ENCODE results near the gene ZNF740. TPM values are rescaled to one million over a fixed set of nuclear protein-coding genes. Genes with fewer than 3 reads are reported as not detected.
A peak's percentile ranks its signal among the peaks of the same experiment; 100 is the strongest.

The ZNF740 gene
- polyA plus RNA-seq, 1 of the 3 experiments (the other 2 are of a cell fraction) = 14.6 TPM

- H3K9me3 ChIP-seq = no peaks in the 10 kb centered on the region
- 70% methylated on average over 9 of the region's 11 CpGs for WGBS (ENCODE audit: low lambda C conversion rate)
- no peak for TF ChIP-seq MEF2A (IDR thresholded peaks at IDR 0.05; ENCODE audit: borderline replicate concordance, low read depth)
- TF ChIP-seq CTCF (IDR thresholded peaks at IDR 0.05) = peak; percentile 46
- no peak for TF ChIP-seq ELF1 (IDR thresholded peaks at IDR 0.05)
- H2AFZ ChIP-seq (ENCODE audit: low read depth) = no peak overlapping the region
- no peaks in the 10 kb centered on the region for H3K9me2 ChIP-seq
- peak overlapping the region; percentile 99 for H3K27ac ChIP-seq (ENCODE audit: low read depth in 2 of 2, low read length in 1 of 2)
- peaks cover 34% of the 10 kb centered on the region for H3F3A ChIP-seq (replicated peaks; ENCODE audit: insufficient read depth)
- H3K4me3 ChIP-seq (ENCODE audit: low read depth in 2 of 2, low read length in 1 of 2) = no peak overlapping the region
- POLR2A ChIA-PET = no interaction called here
- peaks cover 42 to 52% of the 10 kb centered on the region in 2 experiments for H3K4me1 ChIP-seq (ENCODE audit: control insufficient read depth in 1 of 2, insufficient read depth in 2 of 2, low read depth in 1 of 2, low read length in 1 of 2)
- peak overlapping the region; percentile 80 for H3K4me2 ChIP-seq
- H3K27me3 ChIP-seq (ENCODE audit: insufficient read depth) = no peaks in the 10 kb centered on the region
- peaks cover 7% of the 10 kb centered on the region for H3K79me2 ChIP-seq (ENCODE audit: insufficient read depth)
- H3K9ac ChIP-seq = no peak overlapping the region; the same call in 1 of the 2 replicates
- CTCF ChIA-PET = interaction anchor here (0.8 to 2.2 kb wide), 5 partner anchors 11 to 63 kb away, joined by 3 to 15 read pairs (median 4); a partner anchor contains a TSS
- H4K20me1 ChIP-seq (ENCODE audit: insufficient read depth) = no peaks in the 10 kb centered on the region
- peaks cover 0 to 8% of the 10 kb centered on the region in 2 experiments for H3K36me3 ChIP-seq (replicated peaks in 1 of 2; ENCODE audit: control insufficient read depth in 1 of 2, insufficient read depth in 2 of 2, low read length in 1 of 2)
- DNase-seq = peak; percentile 69
Observed at GRCh38 chr12:53224061-53224896, 43.8 kb downstream of the ZNF740 start.

DNA sequence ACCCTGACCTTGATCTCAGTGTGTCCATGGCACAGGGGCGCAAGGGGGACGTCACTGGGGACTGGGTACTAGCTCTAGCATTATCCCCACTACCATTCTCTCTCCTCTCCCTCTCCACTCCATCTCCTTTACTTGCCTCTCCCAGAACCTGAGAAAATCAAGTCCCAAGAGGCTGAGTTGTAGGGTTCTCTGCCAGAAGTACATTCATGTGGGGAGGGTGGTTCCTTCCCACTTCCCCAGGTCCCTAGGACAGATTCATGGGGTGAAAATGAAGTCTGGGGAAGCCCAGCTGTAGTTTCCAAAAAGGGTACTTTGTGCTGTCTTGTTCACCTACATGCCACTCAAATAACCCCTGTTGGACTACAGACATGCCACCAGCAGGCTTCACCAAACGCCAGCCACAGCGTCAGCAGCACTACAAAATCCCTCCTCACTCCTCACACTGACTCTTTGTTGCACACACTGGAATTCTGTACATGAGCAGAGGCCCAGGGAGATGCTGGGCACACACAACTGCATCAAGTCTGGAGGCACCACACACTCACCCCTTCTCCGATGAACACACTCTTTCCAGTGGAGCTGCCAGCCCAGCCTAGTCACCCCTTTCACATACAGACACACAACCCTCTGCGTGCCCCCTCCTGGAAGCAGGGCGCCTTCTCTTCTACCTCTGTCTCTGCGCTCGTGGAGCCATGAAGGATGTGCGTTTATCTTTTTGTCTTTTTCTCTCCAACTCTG, 44.5 kb downstream of the ZNF740 start:
- H3K4me1 ChIP-seq (ENCODE audit: control insufficient read depth in 1 of 2, insufficient read depth in 2 of 2, low read depth in 1 of 2, low read length in 1 of 2) = peaks cover 41 to 51% of the 10 kb centered on the region in 2 experiments
- peaks cover 0 to 8% of the 10 kb centered on the region in 2 experiments for H3K36me3 ChIP-seq (replicated peaks in 1 of 2; ENCODE audit: control insufficient read depth in 1 of 2, insufficient read depth in 2 of 2, low read length in 1 of 2)
- H3K79me2 ChIP-seq (ENCODE audit: insufficient read depth) = peaks cover under 1% of the 10 kb centered on the region; the same call in 1 of the 2 replicates
- no peak overlapping the region for H3K9ac ChIP-seq
- ChIA-PET POLR2A (no interaction called here), CTCF (interaction anchor here (0.8 to 1.1 kb wide), 4 partner anchors 12 to 27 kb away, joined by 3 to 4 read pairs (median 4); no protein-coding TSS in a partner anchor)
- no peaks in the 10 kb centered on the region for H4K20me1 ChIP-seq (ENCODE audit: insufficient read depth)
- WGBS (ENCODE audit: low lambda C conversion rate) = 94% methylated on average over 10 of the region's 10 CpGs
- H3K27ac ChIP-seq (ENCODE audit: low read depth in 2 of 2, low read length in 1 of 2) = peak overlapping the region; percentile 99
- H3K4me3 ChIP-seq (ENCODE audit: low read depth in 2 of 2, low read length in 1 of 2) = no peak overlapping the region
- no peak for DNase-seq
- no peaks in the 10 kb centered on the region for H3K27me3 ChIP-seq (ENCODE audit: insufficient read depth)
- no peak overlapping the region for H2AFZ ChIP-seq (ENCODE audit: low read depth)
- H3K4me2 ChIP-seq = peak overlapping the region; percentile 80; the same call in 1 of the 2 replicates
- peaks cover 34% of the 10 kb centered on the region for H3F3A ChIP-seq (replicated peaks; ENCODE audit: insufficient read depth)
- H3K9me2 ChIP-seq = no peaks in the 10 kb centered on the region
- H3K9me3 ChIP-seq = no peaks in the 10 kb centered on the region
- no peak for TF ChIP-seq POLR2AphosphoS5 (IDR thresholded peaks at IDR 0.05; ENCODE audit: low read depth, low read length)
- TF ChIP-seq EZH2phosphoT487 (IDR thresholded peaks at IDR 0.05; ENCODE audit: borderline replicate concordance, low read depth) = no peak
- TF ChIP-seq MXI1 (IDR thresholded peaks at IDR 0.05; ENCODE audit: low read depth, low read length) = no peak
- TF ChIP-seq NRF1 (IDR thresholded peaks at IDR 0.05; ENCODE audit: low read depth, low read length) = no peak
- no peak for TF ChIP-seq RFX5 (IDR thresholded peaks at IDR 0.05; ENCODE audit: low read length)
- no peak for TF ChIP-seq CTCF (IDR thresholded peaks at IDR 0.05)
- no peak for TF ChIP-seq SMC3 (IDR thresholded peaks at IDR 0.05; ENCODE audit: low read depth, low read length)
